NCI-H226 (cell line): ENCODE data around the gene RAB25.
"Not testable (repeated sequence)": the region's sequence is repeated elsewhere in the genome, so short reads cannot be mapped to it uniquely, and the experiment has no call there.

Experiments used
- DNase-seq: peaks from one replicate; pipeline ENCODE4 v3.0.0-alpha.2; 2015

RAB25 gene

GRCh38 chr1:156055281-156056048 lies 5.5 kb upstream of the RAB25 start:
- DNase-seq, result no peak

GRCh38 chr1:156056326-156056849 lies 4.6 kb upstream of the RAB25 start:
- DNase-seq, result no peak

GRCh38 chr1:156062189-156062588 lies 1.2 kb downstream of the RAB25 start:
- DNase-seq, result no peak

- DNase-seq, result no peak
Measured at GRCh38 chr1:156063997-156064285, 3.0 kb downstream of the RAB25 start.

DNA sequence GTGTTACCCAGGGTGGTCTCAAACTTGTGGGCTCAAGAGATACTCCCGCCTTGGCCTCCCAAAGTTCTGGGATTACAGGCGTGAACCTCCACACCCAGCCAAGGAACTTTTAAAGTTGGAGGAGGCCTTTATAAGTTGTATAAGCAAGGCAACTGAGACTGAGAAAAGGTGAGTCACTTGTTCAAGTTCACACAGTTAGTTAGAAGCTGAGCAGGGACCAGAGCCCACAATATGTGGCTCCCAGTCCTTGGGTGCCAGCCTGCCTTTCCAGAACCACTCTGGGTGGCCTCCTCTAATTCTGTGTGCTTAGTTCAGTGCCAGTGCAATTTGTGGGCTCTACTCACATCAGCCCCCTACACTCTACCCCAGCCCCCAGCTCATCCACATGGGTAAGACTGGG lies 3.7 kb downstream of the RAB25 start:
- no peak for DNase-seq

GRCh38 chr1:156065212-156065611 lies 4.3 kb downstream of the RAB25 start:
- no peak for DNase-seq

- DNase-seq, result no peak
Measured at GRCh38 chr1:156065871-156066270, 4.9 kb downstream of the RAB25 start.

- no peak for DNase-seq
Measured at GRCh38 chr1:156067262-156067661, 6.3 kb downstream of the RAB25 start.

- no peak for DNase-seq
Measured at GRCh38 chr1:156069490-156070455, 8.8 kb downstream of the RAB25 start.

DNA sequence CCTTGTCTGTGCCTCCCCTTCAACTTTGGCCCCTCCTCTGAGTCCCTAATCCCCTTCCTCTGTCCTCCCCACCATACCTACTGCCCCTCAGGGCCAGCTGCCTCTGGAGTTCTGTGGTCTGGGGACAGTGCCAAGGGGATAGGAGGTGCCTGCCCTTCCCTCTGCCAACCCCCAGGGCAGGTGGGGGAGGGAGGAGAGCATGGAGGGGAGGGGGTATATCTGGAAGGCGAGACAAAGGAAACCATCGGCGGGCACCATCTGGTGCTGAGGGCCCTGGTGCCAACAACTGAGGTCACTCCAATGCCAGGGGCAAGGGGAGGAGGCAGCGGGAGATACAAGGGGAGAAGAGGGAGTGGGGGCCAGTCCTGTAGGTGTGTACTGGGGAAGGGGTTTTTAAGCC lies 9.6 kb downstream of the RAB25 start:
- no peak for DNase-seq

- not testable (repeated sequence) for DNase-seq
Measured at GRCh38 chr1:156071332-156071816, 10.4 kb downstream of the RAB25 start.

DNA sequence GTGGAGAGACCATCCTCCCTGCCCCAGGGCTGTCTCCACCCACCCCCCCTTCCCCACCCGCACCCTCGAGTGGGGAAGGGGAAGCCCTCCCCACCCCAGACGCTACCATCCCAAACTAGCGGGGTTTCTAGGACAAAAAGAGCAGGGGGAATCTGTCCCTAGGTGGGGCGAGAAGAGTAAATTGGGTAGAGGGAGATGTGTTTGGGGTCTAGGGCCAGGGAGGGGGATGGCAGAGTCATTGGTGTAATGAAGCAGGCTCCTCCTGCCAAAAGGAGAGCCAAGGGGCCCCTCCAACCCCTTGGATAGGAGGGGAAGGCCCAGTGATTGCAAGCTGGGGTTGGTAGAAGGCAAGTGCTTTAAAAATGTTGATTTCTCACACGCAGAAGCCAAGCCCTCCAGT lies 11.3 kb downstream of the RAB25 start:
- DNase-seq, result no peak

DNA sequence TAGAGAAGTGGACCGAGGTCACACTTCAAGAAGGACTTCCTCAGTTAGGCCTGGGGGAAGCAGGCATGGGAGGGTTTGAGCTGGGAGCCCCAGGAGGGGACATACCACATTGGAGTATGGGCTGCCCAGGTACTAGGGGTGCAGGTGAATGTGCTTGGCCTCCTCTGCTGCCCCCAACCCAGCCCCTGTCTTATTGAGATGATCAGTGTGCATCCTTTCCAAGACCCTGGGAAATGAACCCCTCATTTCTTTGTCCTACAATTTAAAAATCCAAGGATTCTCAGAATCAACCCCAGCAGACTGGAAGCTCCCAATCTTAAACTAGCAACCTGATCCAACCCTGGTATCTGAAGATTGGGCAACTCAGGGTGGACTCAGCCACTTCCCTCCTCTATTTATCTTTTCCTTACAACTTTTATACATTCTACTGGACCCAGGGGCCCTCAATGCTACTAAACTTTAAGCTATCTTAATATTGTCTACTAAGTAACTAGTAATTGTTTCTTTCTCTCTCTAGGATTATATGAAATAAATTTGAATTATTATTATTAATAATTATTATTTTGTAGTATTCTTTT lies 12.2 kb downstream of the RAB25 start:
- DNase-seq, result no peak

GRCh38 chr1:156073740-156074139 lies 12.8 kb downstream of the RAB25 start:
- DNase-seq, result no peak

GRCh38 chr1:156074661-156075060 lies 13.7 kb downstream of the RAB25 start:
- DNase-seq, result no peak

DNA sequence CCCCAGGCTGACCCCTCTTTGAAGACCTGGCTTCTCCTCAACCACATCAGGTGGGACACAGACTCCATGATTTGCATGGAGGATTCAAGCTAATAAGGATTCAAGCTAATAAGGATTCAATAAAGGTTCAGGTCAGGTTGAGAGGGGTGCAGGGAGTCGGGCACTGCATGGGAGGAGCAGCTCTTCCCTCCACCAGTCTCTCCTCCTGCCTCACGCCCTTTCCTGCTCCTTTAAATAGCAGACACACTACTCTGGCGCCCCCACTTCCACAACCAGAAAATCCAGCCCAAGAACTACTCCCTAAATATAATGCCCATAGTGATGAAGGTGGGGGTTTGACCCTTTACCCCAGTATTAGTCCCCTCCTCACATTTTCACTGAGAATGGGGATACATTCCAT lies 14.2 kb downstream of the RAB25 start:
- DNase-seq, result no peak

GRCh38 chr1:156075775-156076204 lies 14.8 kb downstream of the RAB25 start:
- DNase-seq, result no peak

DNA sequence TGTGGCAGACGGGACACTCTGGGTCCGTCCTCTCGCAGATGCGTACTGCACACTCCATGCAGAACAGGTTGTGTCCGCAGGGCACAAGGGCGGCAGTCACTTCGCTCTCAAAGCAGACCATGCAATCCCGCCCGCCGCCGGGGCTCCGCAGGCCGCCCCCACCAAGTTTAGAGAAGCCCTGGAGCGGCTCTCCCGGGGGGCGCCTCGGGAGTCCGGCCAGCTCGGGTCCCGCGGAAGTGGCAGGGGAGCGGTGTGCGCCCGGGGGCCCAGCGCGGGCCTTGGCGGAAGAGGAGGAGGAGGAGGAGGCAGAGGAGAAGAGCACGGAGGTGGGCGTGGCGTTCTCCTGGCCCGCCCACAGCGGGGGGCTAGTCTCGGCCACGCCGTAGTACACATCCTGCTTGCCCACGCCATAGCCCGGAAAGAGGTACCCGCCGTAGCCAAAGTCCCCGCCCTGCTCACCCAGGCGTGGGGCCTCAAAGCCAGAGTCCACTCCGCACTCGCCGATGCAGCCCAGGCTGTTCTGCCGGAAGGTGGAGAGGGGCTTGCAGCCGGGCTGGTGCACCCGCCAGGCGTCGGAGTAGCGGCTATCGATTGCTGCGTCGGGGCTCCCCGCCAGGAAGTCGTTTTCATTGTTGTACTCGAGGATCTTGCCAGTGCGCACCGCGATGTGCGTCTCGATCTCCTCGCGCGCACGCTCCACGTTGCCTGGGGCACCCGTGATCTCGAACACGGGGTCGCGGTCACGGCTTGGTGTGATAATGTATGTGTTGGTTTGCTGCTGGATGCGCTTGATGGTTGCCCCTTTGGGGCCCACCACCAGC lies 15.9 kb downstream of the RAB25 start:
- no peak for DNase-seq

- no peak for DNase-seq
Measured at GRCh38 chr1:156077430-156077760, 16.4 kb downstream of the RAB25 start.

GRCh38 chr1:156078728-156079127 lies 17.8 kb downstream of the RAB25 start:
- no peak for DNase-seq

- no peak for DNase-seq
Measured at GRCh38 chr1:156079762-156080161, 18.8 kb downstream of the RAB25 start.

DNA sequence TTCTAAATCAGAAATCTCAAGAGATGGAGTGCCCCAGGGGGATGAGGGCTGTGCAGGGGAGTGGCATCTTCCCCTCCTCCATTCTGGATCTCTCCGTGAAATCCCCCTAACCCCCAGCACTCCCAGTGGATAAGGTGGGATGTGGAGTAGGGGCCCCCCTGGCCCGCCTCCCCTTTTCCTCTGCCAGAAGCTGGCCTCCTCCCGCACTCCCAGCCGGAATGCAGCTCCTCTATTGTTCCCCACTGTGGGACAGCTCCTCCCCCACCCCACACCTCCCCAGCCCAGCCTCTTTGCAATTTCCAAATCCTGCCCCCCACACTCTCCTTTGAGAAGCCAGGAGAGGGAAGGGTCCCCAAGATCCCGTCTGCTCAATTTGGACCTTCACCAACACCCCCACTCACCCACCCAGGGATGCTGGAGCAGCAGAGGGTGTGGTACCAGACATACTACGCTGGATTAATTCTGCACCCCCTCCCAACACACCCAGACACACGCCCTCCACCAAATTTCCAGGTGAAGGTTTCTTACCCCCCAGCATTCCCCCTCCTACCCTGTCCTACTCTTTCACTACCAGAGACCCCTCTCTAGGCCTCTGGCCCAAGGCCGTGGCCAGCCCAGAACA lies 19.4 kb downstream of the RAB25 start:
- DNase-seq, result no peak
